OCI-LY1 (cell line): ENCODE data around the gene GRIK2.

Experiments
- H2AFZ ChIP-seq: fragments of 200-600 bp; sonication (generic), shearing (Covaris generic); 2 replicates; pipeline ENCODE4 v1.6.0; 2014; ENCODE audit warnings: antibody characterized with exemption, mild to moderate bottlenecking, low read length
- H3F3A ChIP-seq: fragments of 200-600 bp; sonication (generic), shearing (Covaris generic); 2 replicates; pipeline ENCODE4 v1.6.0; 2014; ENCODE audit warnings: mild to moderate bottlenecking, antibody characterized with exemption, low read length, moderate library complexity; ENCODE audit not compliant: insufficient read depth
- H3K27ac ChIP-seq: fragments of 200-600 bp; sonication (generic); 2 replicates; pipeline ENCODE4 v1.5.1; 2014; ENCODE audit warnings: low read length, mixed run types, mild to moderate bottlenecking, low read depth; ENCODE audit not compliant: poor library complexity, severe bottlenecking
- H3K27me3 ChIP-seq: fragments of 200-600 bp; sonication (generic); 2 replicates; pipeline ENCODE4 v1.6.0; 2014; ENCODE audit warnings: antibody characterized with exemption, mild to moderate bottlenecking, low read length, moderate library complexity; ENCODE audit not compliant: insufficient read depth
- H3K36me3 ChIP-seq: fragments of 200-600 bp; sonication (generic); 2 replicates; pipeline ENCODE4 v1.6.1; 2014; ENCODE audit warnings: mild to moderate bottlenecking, antibody characterized with exemption, low read length, moderate library complexity, mixed read lengths; ENCODE audit not compliant: insufficient read depth
- H3K4me1 ChIP-seq: fragments of 200-600 bp; sonication (generic); 2 replicates; pipeline ENCODE4 v1.5.1; 2014; ENCODE audit warnings: mild to moderate bottlenecking, low read length, moderate library complexity; ENCODE audit not compliant: insufficient read depth, severe bottlenecking
- H3K4me2 ChIP-seq: fragments of 200-600 bp; sonication (generic), shearing (Covaris generic); 2 replicates; pipeline ENCODE4 v1.6.1; 2014; ENCODE audit warnings: low read length
- H3K4me3 ChIP-seq: fragments of 200-600 bp; sonication (generic); 2 replicates; pipeline ENCODE4 v1.5.1; 2014; ENCODE audit warnings: low read length, low read depth, mild to moderate bottlenecking, mixed read lengths; ENCODE audit not compliant: poor library complexity, severe bottlenecking
- H3K79me2 ChIP-seq: fragments of 200-600 bp; shearing (Covaris generic); 2 replicates; pipeline ENCODE4 v1.6.1; 2016; ENCODE audit warnings: mixed run types, low read length, mixed read lengths; ENCODE audit not compliant: insufficient read depth
- H3K9ac ChIP-seq: fragments of 200-600 bp; sonication (generic), shearing (Covaris generic); 2 replicates; pipeline ENCODE4 v1.6.1; 2014; ENCODE audit warnings: mild to moderate bottlenecking, low read length, mixed read lengths
- H3K9me2 ChIP-seq: fragments of 200-600 bp; sonication (generic), shearing (Covaris generic); 2 replicates; pipeline ENCODE4 v1.6.1; 2014; ENCODE audit warnings: low read depth, mild to moderate bottlenecking, low read length, mixed read lengths
- H3K9me3 ChIP-seq: fragments of 200-600 bp; shearing (Covaris generic); 2 replicates; pipeline ENCODE4 v1.6.1; 2014; ENCODE audit warnings: low read length, mixed read lengths
- H4K20me1 ChIP-seq: fragments of 200-600 bp; sonication (generic), shearing (Covaris generic); 2 replicates; pipeline ENCODE4 v1.6.0; 2016; ENCODE audit warnings: mild to moderate bottlenecking, low read length; ENCODE audit not compliant: insufficient read depth
- EZH2 ChIP-seq: fragments of 200-600 bp; sonication (generic), shearing (Covaris generic); IDR thresholded peaks from 2 replicates; pipeline ENCODE4 v1.8.0; 2017; ENCODE audit warnings: borderline replicate concordance, mixed run types, mild to moderate bottlenecking, antibody characterized with exemption, low read length, moderate library complexity, mixed read lengths
- TF ChIP-seq, protein P1 (sequence below): fragments of 200-600 bp; sonication (generic), shearing (Covaris generic); IDR thresholded peaks from 2 replicates; pipeline ENCODE4 v1.5.1; 2017; ENCODE audit warnings: mild to moderate bottlenecking, antibody characterized with exemption, low read length, moderate library complexity, mixed read lengths

GRIK2 gene

DNA sequence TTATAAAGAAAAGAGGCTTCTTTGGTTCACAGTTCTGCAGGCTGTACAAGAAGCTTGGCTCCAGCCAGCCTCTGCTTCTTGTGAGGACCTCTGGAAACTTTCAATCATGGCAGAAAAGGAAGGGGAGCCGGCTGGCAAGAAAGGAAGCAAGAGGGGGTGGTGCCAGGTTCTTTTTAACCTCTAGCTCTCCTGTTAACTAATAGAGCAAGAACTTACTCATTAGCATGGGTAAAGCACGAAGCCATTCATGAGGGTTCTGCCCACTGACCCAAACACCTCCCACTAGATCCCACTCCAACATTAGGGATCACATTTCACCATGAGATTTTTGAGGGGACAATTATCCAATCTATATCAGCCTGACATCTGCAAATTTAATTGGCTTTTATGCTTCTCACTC is 347.1 kb downstream of the GRIK2 start:
- H2AFZ ChIP-seq = no peak overlapping the region
- H3F3A ChIP-seq = no peaks in the 10 kb centered on the region
- H3K27ac ChIP-seq = no peak overlapping the region

GRCh38 chr6:101741474-101742171 is 348.1 kb downstream of the GRIK2 start:
- H3F3A ChIP-seq = no peaks in the 10 kb centered on the region
- no peak overlapping the region for H3K4me3 ChIP-seq
- TF ChIP-seq, protein P1, sequence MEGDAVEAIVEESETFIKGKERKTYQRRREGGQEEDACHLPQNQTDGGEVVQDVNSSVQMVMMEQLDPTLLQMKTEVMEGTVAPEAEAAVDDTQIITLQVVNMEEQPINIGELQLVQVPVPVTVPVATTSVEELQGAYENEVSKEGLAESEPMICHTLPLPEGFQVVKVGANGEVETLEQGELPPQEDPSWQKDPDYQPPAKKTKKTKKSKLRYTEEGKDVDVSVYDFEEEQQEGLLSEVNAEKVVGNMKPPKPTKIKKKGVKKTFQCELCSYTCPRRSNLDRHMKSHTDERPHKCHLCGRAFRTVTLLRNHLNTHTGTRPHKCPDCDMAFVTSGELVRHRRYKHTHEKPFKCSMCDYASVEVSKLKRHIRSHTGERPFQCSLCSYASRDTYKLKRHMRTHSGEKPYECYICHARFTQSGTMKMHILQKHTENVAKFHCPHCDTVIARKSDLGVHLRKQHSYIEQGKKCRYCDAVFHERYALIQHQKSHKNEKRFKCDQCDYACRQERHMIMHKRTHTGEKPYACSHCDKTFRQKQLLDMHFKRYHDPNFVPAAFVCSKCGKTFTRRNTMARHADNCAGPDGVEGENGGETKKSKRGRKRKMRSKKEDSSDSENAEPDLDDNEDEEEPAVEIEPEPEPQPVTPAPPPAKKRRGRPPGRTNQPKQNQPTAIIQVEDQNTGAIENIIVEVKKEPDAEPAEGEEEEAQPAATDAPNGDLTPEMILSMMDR = no peak
- no peak for TF ChIP-seq EZH2
- no peak overlapping the region for H3K27ac ChIP-seq
- H3K9ac ChIP-seq = no peak overlapping the region
- no peaks in the 10 kb centered on the region for H3K9me3 ChIP-seq
- no peaks in the 10 kb centered on the region for H3K9me2 ChIP-seq
- H3K36me3 ChIP-seq = no peaks in the 10 kb centered on the region
- no peaks in the 10 kb centered on the region for H4K20me1 ChIP-seq
- H2AFZ ChIP-seq = no peak overlapping the region
- no peak overlapping the region for H3K4me2 ChIP-seq
- H3K27me3 ChIP-seq = no peaks in the 10 kb centered on the region
- H3K4me1 ChIP-seq = no peaks in the 10 kb centered on the region
- no peaks in the 10 kb centered on the region for H3K79me2 ChIP-seq

More for the DNA sequence above, 347.1 kb downstream of the GRIK2 start:
- no peaks in the 10 kb centered on the region for H4K20me1 ChIP-seq
- no peak overlapping the region for H3K9ac ChIP-seq
- no peaks in the 10 kb centered on the region for H3K79me2 ChIP-seq
- no peaks in the 10 kb centered on the region for H3K4me1 ChIP-seq
- TF ChIP-seq EZH2 = no peak
- TF ChIP-seq, protein P1 = no peak
- no peak overlapping the region for H3K4me2 ChIP-seq
- H3K27me3 ChIP-seq = no peaks in the 10 kb centered on the region
- no peaks in the 10 kb centered on the region for H3K9me3 ChIP-seq
- no peak overlapping the region for H3K4me3 ChIP-seq
- H3K9me2 ChIP-seq = no peaks in the 10 kb centered on the region
- H3K36me3 ChIP-seq = no peaks in the 10 kb centered on the region

- H3K27ac ChIP-seq = no peak overlapping the region
- H3K4me2 ChIP-seq = no peak overlapping the region
- H3K27me3 ChIP-seq = no peaks in the 10 kb centered on the region
- TF ChIP-seq EZH2 = no peak
- TF ChIP-seq, protein P1 = no peak
- no peaks in the 10 kb centered on the region for H3F3A ChIP-seq
- no peak overlapping the region for H3K9ac ChIP-seq
- H3K36me3 ChIP-seq = no peaks in the 10 kb centered on the region
- H3K4me1 ChIP-seq = no peaks in the 10 kb centered on the region
- no peaks in the 10 kb centered on the region for H3K9me3 ChIP-seq
- H3K9me2 ChIP-seq = no peaks in the 10 kb centered on the region
- no peaks in the 10 kb centered on the region for H4K20me1 ChIP-seq
- H3K79me2 ChIP-seq = no peaks in the 10 kb centered on the region
- no peak overlapping the region for H2AFZ ChIP-seq
- no peak overlapping the region for H3K4me3 ChIP-seq
Observed at GRCh38 chr6:101747160-101747559, 353.7 kb downstream of the GRIK2 start.
